Activated CD4-positive, CD25-positive, alpha-beta regulatory T cell (primary cell): ENCODE results near the gene ADNP.
"Not testable (repeated sequence)": the region's sequence is repeated elsewhere in the genome, so short reads cannot be mapped to it uniquely, and the experiment has no call there.

Source experiments
- DNase-seq, 4 experiments: peaks; one replicate each; lab custom pipeline; 2025; lab: John Stamatoyannopoulos, UW

The ADNP gene

GRCh38 chr20:50931306-50932015 lies at the start of gene ADNP:
TSS of gene ADNP (minus strand) at chr20:50931437. CDS start at chr20:50903996, 27,441 bp downstream.
- peak; percentile 77 to 86 (median 80) for DNase-seq

GRCh38 chr20:50980071-50980681 lies 48.9 kb upstream of the ADNP start:
- DNase-seq = no peak

GRCh38 chr20:50978533-50978932 lies 47.3 kb upstream of the ADNP start:
- not testable (repeated sequence) for DNase-seq

- no peak for DNase-seq
These were observed 46.1 kb upstream of the ADNP start for GRCh38 chr20:50977066-50978021.

GRCh38 chr20:50975701-50976330 lies 44.6 kb upstream of the ADNP start:
- no peak for DNase-seq

GRCh38 chr20:50969912-50970311 lies 38.7 kb upstream of the ADNP start:
- no peak for DNase-seq

GRCh38 chr20:50969435-50969834 lies 38.2 kb upstream of the ADNP start:
- no peak for DNase-seq

GRCh38 chr20:50968289-50968688 lies 37.1 kb upstream of the ADNP start:
- DNase-seq = no peak

GRCh38 chr20:50967586-50967985 lies 36.3 kb upstream of the ADNP start:
- DNase-seq = no peak

GRCh38 chr20:50959543-50960126 lies 28.4 kb upstream of the ADNP start:
- no peak for DNase-seq

- DNase-seq = peak; percentile 70 to 72 (median 72)
These were observed 27.6 kb upstream of the ADNP start, which contains the start of gene MOCS3 for GRCh38 chr20:50958615-50959542. TSS of gene MOCS3 (plus strand) at chr20:50958818. CDS start at chr20:50958843, 25 bp downstream.

- DNase-seq = peak; percentile 70 to 75 (median 72)
These were observed 26.8 kb upstream of the ADNP start, which contains the start of gene DPM1 for GRCh38 chr20:50957798-50958614. TSS of gene DPM1 (minus strand) at chr20:50958532. CDS start at chr20:50958523, 9 bp downstream.

GRCh38 chr20:50957276-50957675 lies 26.0 kb upstream of the ADNP start:
- no peak for DNase-seq

GRCh38 chr20:50953821-50954220 lies 22.6 kb upstream of the ADNP start:
- no peak for DNase-seq

- DNase-seq = no peak
These were observed 22.0 kb upstream of the ADNP start for GRCh38 chr20:50953196-50953595.

- DNase-seq = no peak
These were observed 17.0 kb upstream of the ADNP start for GRCh38 chr20:50948132-50948785.

GRCh38 chr20:50943069-50943468 lies 11.8 kb upstream of the ADNP start:
- DNase-seq = no peak

GRCh38 chr20:50933589-50933988 lies 2.4 kb upstream of the ADNP start:
- no peak for DNase-seq
